K562 (cell line): ENCODE measurements around the gene MAP2. TPM values are rescaled to one million over a fixed set of nuclear protein-coding genes. Genes with fewer than 3 reads are reported as not detected.

Source experiments
- ATAC-seq: fragments of 200-7000 bp; cut with Tn5 transposase; 3 replicates; pipeline ENCODE4 v1.9.1; 2020; ENCODE audit warnings: moderate library complexity
- BruUV-seq: library from RNA; stranded (reverse); fragments of 400-500 nt; replicated peaks from 2 replicates; lab custom pipeline; 2021; lab: Mats Ljungman, UMichigan
- CTCF ChIA-PET: fragments of 300-600 bp; formaldehyde crosslinking; extraction: SDS; loops from one replicate; lab custom pipeline; 2021; ENCODE audit warnings: low intra/inter-chr PET ratio; lab: Yijun Ruan, JAX
- POLR2A ChIA-PET: fragments of 300-600, 350-650 bp; sonication (Branson Sonifier 250); formaldehyde crosslinking; extraction: SDS; loops from one replicate; lab custom pipeline; 2021; ENCODE audit warnings: antibody characterized with exemption, inconsistent platforms; lab: Yijun Ruan, JAX
- DNase-seq, 4 experiments: peaks; one replicate each; pipeline versions ENCODE4 v3.0.0 to v3.0.0-alpha.2; 2011 to 2018; ENCODE audit warnings: low spot score in 3 of 4, mixed read lengths in 3 of 4; ENCODE audit errors: extremely low read depth in 1 of 4
- FAIRE-seq: peaks from 2 replicates; lab custom pipeline; 2011; peaks lifted over from hg19 to GRCh38; lab: Jason Lieb, UNC
- H2AFZ ChIP-seq: 2 replicates; pipeline ENCODE4 v1.6.0; 2011; ENCODE audit warnings: low read depth, low read length, control low read depth, inconsistent platforms
- H3K27ac ChIP-seq: fragments of 200-600 bp; 3 replicates; pipeline ENCODE4 v1.8.0; 2011; ENCODE audit warnings: low read depth, mild to moderate bottlenecking, control low read depth, inconsistent platforms, low read length, moderate library complexity, mixed read lengths; ENCODE audit errors: extremely low read depth
- H3K27me3 ChIP-seq, 2 experiments: fragments of 300-600 bp in 1 of 2; 2 replicates in 1 of 2; 3 replicates in 1 of 2; pipeline versions ENCODE4 v1.6.0 to v1.8.0; 2011; ENCODE audit warnings: inconsistent platforms in 2 of 2, low read length in 2 of 2, mild to moderate bottlenecking in 1 of 2, mixed read lengths in 1 of 2, moderate library complexity in 1 of 2; ENCODE audit not compliant: control insufficient read depth in 2 of 2, insufficient read depth in 2 of 2
- H3K36me3 ChIP-seq: fragments of 300-600 bp; 3 replicates; pipeline ENCODE4 v1.8.0; 2011; ENCODE audit warnings: mild to moderate bottlenecking, low read length, inconsistent platforms; ENCODE audit not compliant: control insufficient read depth, insufficient read depth
- H3K4me1 ChIP-seq, 2 experiments: fragments of 200-600 bp in 1 of 2; replicated peaks in 1 of 2; 2 replicates in 1 of 2; 3 replicates in 1 of 2; pipeline versions ENCODE4 v1.5.1 to v1.8.0; 2011; ENCODE audit warnings: inconsistent platforms in 2 of 2, low read length in 2 of 2, mild to moderate bottlenecking in 1 of 2, mixed read lengths in 1 of 2, moderate library complexity in 1 of 2; ENCODE audit not compliant: control insufficient read depth in 2 of 2, insufficient read depth in 2 of 2
- H3K4me2 ChIP-seq: 2 replicates; pipeline ENCODE4 v1.6.1; 2011; ENCODE audit warnings: low read length, control low read depth, inconsistent platforms, mixed read lengths; ENCODE audit not compliant: insufficient read depth
- H3K4me3 ChIP-seq: fragments of 200-600 bp; sonication (generic), shearing (Covaris generic); 2 replicates; pipeline ENCODE4 v1.5.1; 2016; ENCODE audit warnings: control low read depth, inconsistent platforms
- H3K79me2 ChIP-seq: fragments of 200-600 bp; 3 replicates; pipeline ENCODE4 v1.8.0; 2011; ENCODE audit warnings: low read length, inconsistent platforms; ENCODE audit not compliant: control insufficient read depth, insufficient read depth
- H3K9ac ChIP-seq, 2 experiments: 2 replicates each; pipeline versions ENCODE4 v1.6.0 to v1.6.1; 2011; ENCODE audit warnings: low read depth in 2 of 2, low read length in 2 of 2, control low read depth in 1 of 2, inconsistent platforms in 1 of 2, mild to moderate bottlenecking in 1 of 2, mixed read lengths in 1 of 2; ENCODE audit not compliant: insufficient read depth in 1 of 2
- H3K9me1 ChIP-seq: one replicate; pipeline ENCODE4 v1.6.0; 2011; ENCODE audit warnings: inconsistent platforms, mild to moderate bottlenecking, low read length, moderate library complexity; ENCODE audit not compliant: control insufficient read depth, insufficient read depth
- H3K9me3 ChIP-seq: replicated peaks from 2 replicates; pipeline ENCODE4 v1.5.1; 2011; ENCODE audit warnings: low read depth, low read length, inconsistent platforms; ENCODE audit not compliant: control insufficient read depth, insufficient read depth
- H4K20me1 ChIP-seq: replicated peaks from 2 replicates; pipeline ENCODE4 v1.6.1; 2011; ENCODE audit warnings: low read length, inconsistent platforms, mixed read lengths; ENCODE audit not compliant: control insufficient read depth, insufficient read depth
- ARHGAP35 ChIP-seq: fragments of 450-650 bp; IDR thresholded peaks from 2 replicates; pipeline ENCODE4 v1.6.1; 2018; ENCODE audit not compliant: partially characterized antibody
- CBX2 ChIP-seq: fragments of 200-600 bp; sonication (generic); IDR thresholded peaks from one replicate; pipeline ENCODE4 v1.6.1; 2012; ENCODE audit warnings: mild to moderate bottlenecking, low read length, inconsistent platforms; ENCODE audit not compliant: insufficient read depth, poor library complexity, severe bottlenecking
- CEBPG ChIP-seq, 3 experiments: fragments of 200-800 bp in 1 of 3; sonication (Bioruptor generic) in 1 of 3; sonication (generic) in 1 of 3; formaldehyde crosslinking in 1 of 3; IDR thresholded peaks in 2 of 3; conservative IDR thresholded peaks in 1 of 3; 2 replicates each; pipeline versions ENCODE4 v1.6.1 to v1.8.0; 2016 to 2022; ENCODE audit warnings: missing compliant biosample characterization in 2 of 3, missing genetic modification characterization in 2 of 3, mild to moderate bottlenecking in 1 of 3, missing genetic modification reagents in 1 of 3
- THAP7 ChIP-seq: fragments of 250-450 bp; sonication (Bioruptor Pico); IDR thresholded peaks from 2 replicates; pipeline ENCODE4 v1.5.0; 2021
- ZNF696 ChIP-seq: fragments of 250-450 bp; sonication (Bioruptor Pico); conservative IDR thresholded peaks from 2 replicates; pipeline ENCODE4 v1.4.0; 2020; ENCODE audit warnings: mild to moderate bottlenecking, moderate library complexity
- WGBS: fragments of 100-300 bp; shearing (Covaris generic); methylation state at CpG from one replicate; pipeline ENCODE4 v1.1.6; 2016; ENCODE audit warnings: low coverage, mixed read lengths; ENCODE audit not compliant: insufficient coverage; ENCODE audit errors: missing lambda C conversion rate; 5-methylcytosine and 5-hydroxymethylcytosine counted together
- in situ Hi-C: fragments of 300-500 bp; cut with MboI; formaldehyde crosslinking; loops from 4 replicates; pipeline ENCODE4 v1.15.0; 2018; ENCODE audit warnings: inconsistent platforms, mixed read lengths
- intact Hi-C: fragments of 100-400 bp; cut with micrococcal nuclease; formaldehyde crosslinking; loops from 2 replicates; pipeline ENCODE4 v1.14.2; 2022
- polyA plus RNA-seq, 8 experiments: library from polyadenylated mRNA; depleted of rRNA in 4 of 8; stranded (reverse) in 5 of 8; unstranded in 3 of 8; fragments of >200 nt; fragmentation: Nextera tagmentation in 2 of 8; fragmentation: Illumina TruSeq in 1 of 8; extraction: Ambion mirVana in 2 of 8; extraction: Trizol in 1 of 8; gene quantifications; 2 replicates each; pipeline versions ENCODE4 v1.2.1 to v1.2.3, GENCODE V29; 2011 to 2014; ENCODE audit warnings: inconsistent platforms in 1 of 8, missing spikeins in 1 of 8
- total RNA-seq, 7 experiments: library from RNA; depleted of rRNA in 6 of 7; stranded (reverse); fragments of >200 nt in 6 of 7; fragmentation: Illumina TruSeq in 2 of 7; extraction: Trizol in 2 of 7; gene quantifications; 2 replicates each; pipeline versions ENCODE4 v1.2.1 to v1.2.3, GENCODE V29; 2011 to 2021; ENCODE audit warnings: low replicate concordance in 1 of 7

The MAP2 gene
- total and polyA plus RNA-seq, 9 of the 15 experiments (the other 6 are each of a cell fraction or from before 2014, with no cell fraction given) = 0.13 TPM; not detected in 8

GRCh38 chr2:209671020-209671680 lies 247.3 kb downstream of the MAP2 start:
- no peaks in the 10 kb centered on the region for H3K79me2 ChIP-seq
- no peaks in the 10 kb centered on the region for H3K9me1 ChIP-seq
- ATAC-seq (no peak), DNase-seq (no peak), FAIRE-seq (no peak)
- no peaks in the 10 kb centered on the region for H3K9me3 ChIP-seq
- intact Hi-C loops (no loop called here), in situ Hi-C loops (no loop called here)
- H3K4me3 ChIP-seq = no peak overlapping the region
- no peak overlapping the region for H3K4me2 ChIP-seq
- H4K20me1 ChIP-seq = no peaks in the 10 kb centered on the region
- H3K9ac ChIP-seq = no peak overlapping the region
- CTCF ChIA-PET = no interaction called here
- POLR2A ChIA-PET = no interaction called here
- H3K27ac ChIP-seq = no peak overlapping the region
- 6% methylated on average over 7 of the region's 7 CpGs for WGBS
- no TSS peak for BruUV-seq
- no peak overlapping the region for H2AFZ ChIP-seq
- TF ChIP-seq ARHGAP35 = no peak
- TF ChIP-seq ZNF696 (CRISPR knock-in tag) = no peak
- no peak for TF ChIP-seq THAP7 (CRISPR knock-in tag)
- TF ChIP-seq CBX2 = no peak
- no peak for TF ChIP-seq CEBPG (CRISPR knock-in tag; IDR thresholded peaks at IDR 0.05)
- no peak for TF ChIP-seq CEBPG (tag; conservative IDR thresholded peaks at IDR 0.05 in 1 of 2, IDR thresholded peaks at IDR 0.05 in 1 of 2)
- no peaks in the 10 kb centered on the region for H3K4me1 ChIP-seq
- H3K27me3 ChIP-seq = no peaks in the 10 kb centered on the region
- no peaks in the 10 kb centered on the region for H3K36me3 ChIP-seq
